A549 (cell line): ENCODE results near the gene EDN2. TPM values are rescaled to one million over a fixed set of nuclear protein-coding genes. Genes with fewer than 3 reads are reported as not detected.

Experiments used
- ATAC-seq, 2 experiments: fragments of 200-7000 bp in 1 of 2; fragments of >200 bp in 1 of 2; cut with Nextera tagmentation in 1 of 2; cut with Tn5 transposase in 1 of 2; 3 replicates each; pipeline versions ENCODE4 v1.8.0 to v1.9.1; 2018 to 2020; ENCODE audit warnings: mild to moderate bottlenecking in 1 of 2, moderate library complexity in 1 of 2
- CTCF ChIA-PET: fragments of 300-600 bp; sonication (Branson Sonifier 250); formaldehyde crosslinking; extraction: SDS; loops from one replicate; lab custom pipeline; 2021; ENCODE audit warnings: antibody characterized with exemption, inconsistent platforms; lab: Yijun Ruan, JAX
- POLR2A ChIA-PET: fragments of 350-600 bp; formaldehyde crosslinking; extraction: SDS; loops from one replicate; lab custom pipeline; 2021; ENCODE audit warnings: antibody characterized with exemption, inconsistent platforms; lab: Yijun Ruan, JAX
- DNase-seq, 2 experiments: peaks; one replicate each; pipeline versions ENCODE4 v3.0.0 to v3.0.0-alpha.2; 2011 to 2016; ENCODE audit warnings: low read depth in 1 of 2, low spot score in 1 of 2
- FAIRE-seq: peaks from 2 replicates; lab custom pipeline; 2011; peaks lifted over from hg19 to GRCh38; lab: Jason Lieb, UNC
- H3K27ac ChIP-seq, 2 experiments: fragments of >200 bp; sonication (Bioruptor Twin); formaldehyde crosslinking; 3 replicates each; pipeline ENCODE4 v1.5.1; 2016 to 2017
- H3K4me1 ChIP-seq: fragments of >200 bp; sonication (Bioruptor Twin); formaldehyde crosslinking; 3 replicates; pipeline ENCODE4 v1.6.1; 2016
- H3K4me2 ChIP-seq: fragments of >200 bp; sonication (Bioruptor Twin); formaldehyde crosslinking; 3 replicates; pipeline ENCODE4 v1.6.1; 2016
- H3K4me3 ChIP-seq: fragments of >200 bp; sonication (Bioruptor Twin); formaldehyde crosslinking; 3 replicates; pipeline ENCODE4 v1.5.1; 2016
- H3K9me3 ChIP-seq: fragments of >200 bp; sonication (Bioruptor Twin); formaldehyde crosslinking; 3 replicates; pipeline ENCODE4 v1.6.1; 2016
- ATOH8 ChIP-seq: fragments of 250-450 bp; sonication (Bioruptor Pico); IDR thresholded peaks from 2 replicates; pipeline ENCODE4 v1.5.0; 2020; ENCODE audit warnings: low read depth, mild to moderate bottlenecking, moderate library complexity
- BHLHE40 ChIP-seq: IDR thresholded peaks from 2 replicates; pipeline ENCODE4 v1.6.1; 2012; ENCODE audit warnings: low read depth, low read length, inconsistent platforms
- CBX8 ChIP-seq: fragments of 200-600 bp; sonication (generic); IDR thresholded peaks from 2 replicates; pipeline ENCODE4 v1.6.1; 2016
- CEBPB ChIP-seq, 2 experiments: fragments of >200 bp in 1 of 2; sonication (Bioruptor Twin) in 1 of 2; formaldehyde crosslinking in 1 of 2; IDR thresholded peaks; 2 replicates each; pipeline ENCODE4 v1.6.1; 2012 to 2016
- CHD2 ChIP-seq: fragments of 150-350 bp; IDR thresholded peaks from 2 replicates; pipeline ENCODE4 v1.6.1; 2014; ENCODE audit warnings: low read length; ENCODE audit not compliant: partially characterized antibody
- CHD4 ChIP-seq: fragments of 200-600 bp; sonication (generic); IDR thresholded peaks from 2 replicates; pipeline ENCODE4 v1.6.1; 2016; ENCODE audit warnings: antibody characterized with exemption, mild to moderate bottlenecking, borderline replicate concordance
- E2F6 ChIP-seq: IDR thresholded peaks from 2 replicates; pipeline ENCODE4 v1.6.1; 2012; ENCODE audit warnings: low read depth, borderline replicate concordance
- EHF ChIP-seq: fragments of 250-450 bp; sonication (Bioruptor Pico); IDR thresholded peaks from 2 replicates; pipeline ENCODE4 v1.5.0; 2020; ENCODE audit warnings: mild to moderate bottlenecking
- EHMT2 ChIP-seq: fragments of 200-600 bp; sonication (generic); IDR thresholded peaks from 2 replicates; pipeline ENCODE4 v1.6.1; 2016; ENCODE audit warnings: antibody characterized with exemption, low read depth, mild to moderate bottlenecking, moderate library complexity
- ELK1 ChIP-seq: fragments of 150-350 bp; IDR thresholded peaks from 2 replicates; pipeline ENCODE4 v1.6.1; 2014; ENCODE audit warnings: low read depth, mild to moderate bottlenecking, low read length
- EP300 ChIP-seq, 2 experiments: fragments of >200 bp; sonication (Bioruptor Twin); formaldehyde crosslinking; IDR thresholded peaks; 2 replicates in 1 of 2; 3 replicates in 1 of 2; pipeline ENCODE4 v1.6.1; 2016 to 2017
- FOSL2 ChIP-seq, 2 experiments: fragments of 450-650 bp in 1 of 2; fragments of >200 bp in 1 of 2; sonication (Bioruptor Twin) in 1 of 2; formaldehyde crosslinking; IDR thresholded peaks; 2 replicates each; pipeline versions ENCODE4 v1.5.0 to v1.6.1; 2016 to 2020; ENCODE audit warnings: mild to moderate bottlenecking in 1 of 2, moderate library complexity in 1 of 2
- GATA3 ChIP-seq: IDR thresholded peaks from 2 replicates; pipeline ENCODE4 v1.6.1; 2012; ENCODE audit warnings: borderline replicate concordance
- HOXA7 ChIP-seq: fragments of 250-450 bp; sonication (Bioruptor Pico); IDR thresholded peaks from 2 replicates; pipeline ENCODE4 v1.5.0; 2020; ENCODE audit warnings: mild to moderate bottlenecking, moderate library complexity
- JUN ChIP-seq, 2 experiments: fragments of >200 bp; sonication (Bioruptor Twin); formaldehyde crosslinking; IDR thresholded peaks; 2 replicates in 1 of 2; 3 replicates in 1 of 2; pipeline ENCODE4 v1.6.1; 2016 to 2017
- JUNB ChIP-seq: fragments of >200 bp; sonication (Bioruptor Twin); formaldehyde crosslinking; IDR thresholded peaks from 2 replicates; pipeline ENCODE4 v1.6.1; 2016
- KDM1A ChIP-seq: fragments of 200-600 bp; sonication (generic); IDR thresholded peaks from 2 replicates; pipeline ENCODE4 v1.6.1; 2016; ENCODE audit warnings: low read depth, mild to moderate bottlenecking
- MAZ ChIP-seq: fragments of 150-350 bp; IDR thresholded peaks from 2 replicates; pipeline ENCODE4 v1.6.1; 2014; ENCODE audit warnings: antibody characterized with exemption, low read depth, low read length, borderline replicate concordance
- NR3C1 ChIP-seq: fragments of >200 bp; sonication (Bioruptor Twin); formaldehyde crosslinking; IDR thresholded peaks from 3 replicates; pipeline ENCODE4 v1.6.1; 2017
- PHF8 ChIP-seq: fragments of 200-600 bp; sonication (generic); IDR thresholded peaks from 2 replicates; pipeline ENCODE4 v1.6.1; 2016; ENCODE audit warnings: low read depth, mild to moderate bottlenecking, antibody characterized with exemption, moderate library complexity, borderline replicate concordance
- POLR2A ChIP-seq: IDR thresholded peaks from 2 replicates; pipeline ENCODE4 v1.6.1; 2012; ENCODE audit warnings: mild to moderate bottlenecking, low read length
- RAD21 ChIP-seq, 2 experiments: fragments of >200 bp in 1 of 2; sonication (Bioruptor Twin) in 1 of 2; formaldehyde crosslinking in 1 of 2; IDR thresholded peaks in 1 of 2; conservative IDR thresholded peaks in 1 of 2; 2 replicates in 1 of 2; 3 replicates in 1 of 2; pipeline ENCODE4 v1.6.1; 2012 to 2018; ENCODE audit warnings: inconsistent platforms in 1 of 2
- RARB ChIP-seq: fragments of 250-450 bp; sonication (Bioruptor Pico); IDR thresholded peaks from 2 replicates; pipeline ENCODE4 v1.8.0; 2021; ENCODE audit warnings: mild to moderate bottlenecking, moderate library complexity
- RCOR1 ChIP-seq: fragments of 150-350 bp; IDR thresholded peaks from 2 replicates; pipeline ENCODE4 v1.6.1; 2014; ENCODE audit warnings: antibody characterized with exemption, low read length, low read depth
- RFX5 ChIP-seq: fragments of 450-650 bp; IDR thresholded peaks from 2 replicates; pipeline ENCODE4 v1.7.1; 2014; ENCODE audit warnings: antibody characterized with exemption, mild to moderate bottlenecking, moderate library complexity
- SREBF2 ChIP-seq: fragments of 450-650 bp; IDR thresholded peaks from 2 replicates; pipeline ENCODE4 v1.6.1; 2014; ENCODE audit warnings: mild to moderate bottlenecking, moderate library complexity
- TFCP2L1 ChIP-seq: fragments of 250-450 bp; sonication (Bioruptor Pico); IDR thresholded peaks from 2 replicates; pipeline ENCODE4 v1.5.0; 2021; ENCODE audit warnings: mild to moderate bottlenecking
- ZFP36 ChIP-seq: fragments of 450-650 bp; IDR thresholded peaks from 2 replicates; pipeline ENCODE4 v1.6.1; 2014; ENCODE audit warnings: borderline replicate concordance; ENCODE audit not compliant: partially characterized antibody
- ZNF302 ChIP-seq: fragments of 250-450 bp; sonication (Bioruptor Pico); IDR thresholded peaks from 2 replicates; pipeline ENCODE4 v1.9.0; 2021; ENCODE audit warnings: inconsistent platforms, mild to moderate bottlenecking, moderate library complexity
- WGBS: methylation state at CpG from one replicate; pipeline ENCODE4 v1.1.6; 2017; ENCODE audit errors: missing lambda C conversion rate; 5-methylcytosine and 5-hydroxymethylcytosine counted together
- polyA plus RNA-seq, 4 experiments: library from polyadenylated mRNA; depleted of rRNA in 3 of 4; stranded (reverse); fragments of >200 nt; fragmentation: RNase III in 1 of 4; extraction: RNeasy Plus Mini Kit Qiagen cat#74134 plus additional on column Dnase treatment in 1 of 4; gene quantifications; 2 replicates in 3 of 4; 3 replicates in 1 of 4; pipeline ENCODE4 v1.2.3, GENCODE V29; 2011 to 2017

EDN2 gene
- polyA plus RNA-seq, 2 of the 4 experiments (the other 2 are of a cell fraction), result 1.2 to 3.2 TPM

DNA sequence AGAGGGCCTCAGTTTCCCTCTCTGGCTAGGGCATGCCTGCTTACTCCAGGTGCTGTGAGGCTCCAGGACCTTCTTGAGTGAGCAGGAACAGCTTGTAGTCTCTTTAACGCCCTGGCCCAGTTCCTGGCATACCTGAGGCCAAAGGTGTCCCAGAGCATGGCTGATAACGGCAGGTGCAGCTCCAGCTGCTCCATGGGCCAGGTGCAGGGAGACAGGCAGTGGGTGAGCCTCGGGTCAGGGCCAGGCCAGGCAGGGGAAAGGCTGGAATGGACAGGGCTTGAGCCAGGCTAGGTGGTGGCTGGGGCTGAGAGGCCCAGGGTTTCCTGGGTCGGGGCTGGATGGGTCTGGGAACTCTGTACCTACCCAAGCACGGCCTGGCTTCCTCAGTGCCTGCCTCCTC is 18.3 kb downstream of the EDN2 start (continued):
- TF ChIP-seq E2F6, result no peak

DNA sequence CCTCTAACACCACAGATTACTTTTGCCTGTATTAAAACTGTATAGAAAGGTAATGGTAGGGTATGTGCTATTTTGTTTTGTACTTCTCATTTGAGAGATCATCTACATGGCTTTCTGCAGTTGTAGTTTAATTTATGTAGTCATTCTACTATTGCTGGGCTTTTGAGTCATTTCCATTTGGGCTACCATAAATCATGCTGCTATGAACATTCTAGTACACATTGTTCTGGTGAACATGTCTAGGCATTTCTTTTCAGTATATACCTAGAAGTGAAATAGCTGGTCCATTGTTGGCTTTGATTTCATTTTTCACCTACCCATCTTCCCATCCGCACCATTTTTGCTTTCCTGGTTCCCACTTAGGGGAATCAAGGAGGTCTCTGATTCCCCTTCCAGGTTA is 18.7 kb downstream of the EDN2 start:
- no peak for TF ChIP-seq ATOH8 (CRISPR knock-in tag)
- no peak for TF ChIP-seq GATA3
- TF ChIP-seq RCOR1, result no peak
- TF ChIP-seq RFX5, result no peak
- no peak for TF ChIP-seq SREBF2
- TF ChIP-seq BHLHE40, result no peak
- no peak for TF ChIP-seq RAD21 (conservative IDR thresholded peaks at IDR 0.05 in 1 of 2, IDR thresholded peaks at IDR 0.05 in 1 of 2)
- TF ChIP-seq E2F6, result no peak
- no peak for TF ChIP-seq CHD4
- no peak for TF ChIP-seq JUN (IDR thresholded peaks at IDR 0.05)
- no peak for TF ChIP-seq KDM1A
- TF ChIP-seq POLR2A, result no peak
- TF ChIP-seq ELK1, result no peak
- WGBS, result 100% methylated on average over 1 of the region's 1 CpG
- Histone ChIP-seq H3K9me3 (no peaks in the 10 kb centered on the region), H3K27ac (no peak overlapping the region), H3K4me1 (no peaks in the 10 kb centered on the region), H3K4me2 (no peak overlapping the region), H3K4me3 (no peak overlapping the region)
- DNase-seq, result no peak
- no peak for ATAC-seq
- FAIRE-seq, result no peak
- POLR2A ChIA-PET, result no interaction called here
- CTCF ChIA-PET, result interaction anchor here (1.3 to 1.5 kb wide), 2 partner anchors 25 to 48 kb away, joined by 3 read pairs; no protein-coding TSS in a partner anchor

- FAIRE-seq (no peak), ATAC-seq (no peak)
Measured at GRCh38 chr1:41464885-41465284, 19.6 kb downstream of the EDN2 start.

DNA sequence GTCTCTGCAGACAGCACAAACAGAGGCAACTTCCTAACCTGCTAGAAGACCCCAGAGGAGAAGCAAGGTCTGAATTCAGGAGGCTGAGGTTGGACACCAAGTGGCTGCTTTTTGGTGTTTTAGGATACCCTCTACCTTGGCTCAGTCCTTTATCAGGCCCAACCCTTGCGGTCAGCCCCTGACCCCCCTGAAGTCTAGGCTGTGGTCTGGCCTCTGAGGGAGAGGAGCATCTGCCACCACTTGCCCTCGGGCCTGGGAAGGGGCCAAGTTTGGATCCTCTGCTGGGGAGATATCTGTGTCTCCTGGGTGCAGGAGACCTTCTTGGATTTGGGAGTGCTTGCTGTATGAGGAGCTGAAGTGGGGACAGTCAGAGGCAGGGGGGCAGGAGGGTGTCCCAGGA is 21.0 kb downstream of the EDN2 start:
- DNase-seq (no peak), FAIRE-seq (no peak), ATAC-seq (no peak)
- Histone ChIP-seq H3K9me3 (no peaks in the 10 kb centered on the region), H3K4me1 (no peaks in the 10 kb centered on the region), H3K4me2 (no peak overlapping the region), H3K4me3 (no peak overlapping the region), H3K27ac (no peak overlapping the region)
- POLR2A ChIA-PET, result no interaction called here
- TF ChIP-seq CBX8 (no peak), ZFP36 (no peak), EHMT2 (no peak), JUNB (no peak), ZNF302 (CRISPR knock-in tag) (no peak), NR3C1 (no peak), TFCP2L1 (CRISPR knock-in tag) (no peak), PHF8 (no peak), EHF (CRISPR knock-in tag) (no peak), HOXA7 (CRISPR knock-in tag) (no peak), FOSL2 (IDR thresholded peaks at IDR 0.05) (no peak), FOSL2 (CRISPR knock-in tag; IDR thresholded peaks at IDR 0.05) (no peak), RAD21 (conservative IDR thresholded peaks at IDR 0.05 in 1 of 2, IDR thresholded peaks at IDR 0.05 in 1 of 2) (no peak), EP300 (IDR thresholded peaks at IDR 0.05) (no peak), RARB (CRISPR knock-in tag) (no peak)
- CTCF ChIA-PET, result interaction anchor here (0.9 kb wide), 1 partner anchor 46 kb away, joined by 3 read pairs; no protein-coding TSS in a partner anchor
- WGBS, result no CpG with 5 or more reads among the region's 2 CpGs

More at GRCh38 chr1:41464885-41465284, 19.6 kb downstream of the EDN2 start:
- DNase-seq, result no peak
- H3K9me3 ChIP-seq, result no peaks in the 10 kb centered on the region
- CTCF ChIA-PET, result interaction anchor here (1.3 to 1.5 kb wide), 2 partner anchors 25 to 47 kb away, joined by 3 read pairs; no protein-coding TSS in a partner anchor
- no peaks in the 10 kb centered on the region for H3K4me1 ChIP-seq
- H3K4me3 ChIP-seq, result no peak overlapping the region
- POLR2A ChIA-PET, result no interaction called here
- WGBS, result 88% methylated on average over 7 of the region's 7 CpGs
- no peak overlapping the region for H3K27ac ChIP-seq
- no peak overlapping the region for H3K4me2 ChIP-seq
- no peak for TF ChIP-seq EHF (CRISPR knock-in tag)
- TF ChIP-seq MAZ, result no peak
- no peak for TF ChIP-seq CHD2
- TF ChIP-seq CEBPB (IDR thresholded peaks at IDR 0.05), result no peak
- TF ChIP-seq SREBF2, result no peak
